Stimulated activated CD8-positive, alpha-beta memory T cell treated with anti-CD3 and anti-CD28 coated beads, Interleukin-7, amount 100 ng/mL, for 48 hours (primary cell): Measurements from ENCODE around the gene PIMREG.

Experiments
- DNase-seq, 2 donors: peaks; one replicate each; pipeline ENCODE4 v3.0.0-alpha.2; 2020; ENCODE audit warnings: low read depth in 1 of 2; ENCODE audit errors: extremely low read depth in 1 of 2

The PIMREG gene

DNA sequence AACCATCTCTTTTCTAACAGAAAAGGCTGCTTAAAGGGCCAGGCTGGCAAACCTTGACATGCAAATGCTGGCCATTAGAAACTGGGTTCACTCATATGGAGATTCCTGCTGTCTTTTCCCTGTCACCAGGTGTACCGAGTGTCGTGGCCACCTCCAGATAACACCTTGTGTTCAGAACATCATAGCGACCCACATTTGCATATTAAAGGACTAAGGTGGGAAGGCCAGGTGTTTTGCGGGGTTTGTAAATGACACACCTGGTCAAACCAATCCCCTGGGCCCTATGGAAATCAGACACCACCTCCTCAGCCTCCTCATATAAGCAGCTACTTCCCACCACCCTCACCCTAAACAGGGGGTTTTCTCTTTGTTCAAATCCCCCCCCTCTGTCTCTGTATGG, 6.8 kb upstream of the PIMREG start:
- no peak for DNase-seq

GRCh38 chr17:6437956-6438355, 6.3 kb upstream of the PIMREG start:
- DNase-seq, result no peak

- no peak for DNase-seq
Measured at GRCh38 chr17:6439951-6440350, 4.3 kb upstream of the PIMREG start.

GRCh38 chr17:6442775-6443174, 1.5 kb upstream of the PIMREG start:
- no peak for DNase-seq

GRCh38 chr17:6444571-6445335, 498 bp downstream of the PIMREG start:
- no peak for DNase-seq

DNA sequence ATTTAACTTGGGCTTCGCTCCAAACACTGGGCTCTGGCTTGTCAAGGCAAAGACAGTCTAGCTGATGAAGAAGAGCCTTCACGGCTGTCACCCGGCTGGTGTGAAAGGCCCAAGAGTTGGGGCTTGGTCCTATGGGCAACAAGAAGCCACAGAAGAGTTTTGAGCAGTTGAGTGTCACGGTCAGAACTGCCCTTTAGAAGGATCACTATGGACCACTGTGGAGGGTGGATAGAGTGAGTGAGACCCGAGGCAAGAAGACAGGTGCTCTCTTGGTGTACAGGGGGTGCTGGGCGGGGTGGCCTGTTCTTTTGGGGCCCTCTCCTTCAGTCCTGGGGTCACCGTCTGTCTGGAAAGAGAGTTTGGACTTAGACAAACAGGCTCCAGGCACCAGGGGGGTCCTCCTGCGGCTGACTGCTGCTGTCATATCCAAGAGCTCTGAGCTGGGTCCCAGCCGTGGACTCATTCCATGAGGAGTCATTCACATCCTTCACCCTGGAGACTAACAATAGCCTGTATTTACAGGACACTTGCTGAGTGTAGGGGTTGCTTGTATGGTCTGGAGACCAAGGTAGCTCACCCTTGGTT, 2.4 kb downstream of the PIMREG start:
- DNase-seq, result no peak

DNA sequence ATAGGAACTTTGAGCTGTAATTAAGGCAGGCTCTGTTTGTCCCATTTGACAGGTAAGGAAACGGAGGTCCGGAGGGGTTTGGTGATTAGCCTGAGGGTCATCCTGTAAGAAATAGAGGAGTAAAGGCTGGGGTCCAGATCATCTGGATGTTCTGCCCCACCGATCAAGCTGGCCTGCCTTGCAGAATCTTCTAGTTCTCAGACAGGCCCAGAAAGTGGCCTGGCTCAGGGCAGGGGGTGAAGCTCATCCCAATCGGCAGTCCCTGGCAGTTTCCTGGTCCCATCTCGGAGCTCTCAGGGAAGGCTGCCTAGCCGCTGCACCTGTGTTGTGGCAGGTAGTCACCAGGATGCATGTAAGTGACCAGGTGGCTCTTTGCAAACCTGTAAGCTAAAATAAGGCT, 4.2 kb downstream of the PIMREG start:
- DNase-seq, result no peak

DNA sequence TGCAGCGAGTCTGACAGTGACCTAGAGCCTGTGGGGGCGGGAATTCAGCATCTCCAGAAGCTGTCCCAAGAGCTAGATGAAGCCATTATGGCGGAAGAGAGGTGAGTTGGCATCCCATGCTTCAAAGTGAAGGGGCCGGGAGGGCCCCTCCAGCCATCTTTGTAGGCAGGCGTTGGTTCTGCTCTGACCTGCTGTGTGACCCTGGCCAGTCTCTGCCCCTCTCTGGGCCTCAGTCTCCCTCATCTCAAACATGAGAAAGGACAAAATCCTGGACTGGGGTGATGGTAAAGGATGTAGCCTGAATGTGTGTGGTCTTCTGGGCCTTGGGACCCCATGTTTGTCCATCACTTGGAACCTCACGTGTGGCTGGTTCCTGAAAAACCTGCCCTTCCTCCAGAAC, 5.1 kb downstream of the PIMREG start:
- DNase-seq, result no peak

- DNase-seq, result no peak
Measured at GRCh38 chr17:6450926-6451832, 6.9 kb downstream of the PIMREG start.

GRCh38 chr17:6452471-6453266, 8.4 kb downstream of the PIMREG start:
- no peak for DNase-seq

DNA sequence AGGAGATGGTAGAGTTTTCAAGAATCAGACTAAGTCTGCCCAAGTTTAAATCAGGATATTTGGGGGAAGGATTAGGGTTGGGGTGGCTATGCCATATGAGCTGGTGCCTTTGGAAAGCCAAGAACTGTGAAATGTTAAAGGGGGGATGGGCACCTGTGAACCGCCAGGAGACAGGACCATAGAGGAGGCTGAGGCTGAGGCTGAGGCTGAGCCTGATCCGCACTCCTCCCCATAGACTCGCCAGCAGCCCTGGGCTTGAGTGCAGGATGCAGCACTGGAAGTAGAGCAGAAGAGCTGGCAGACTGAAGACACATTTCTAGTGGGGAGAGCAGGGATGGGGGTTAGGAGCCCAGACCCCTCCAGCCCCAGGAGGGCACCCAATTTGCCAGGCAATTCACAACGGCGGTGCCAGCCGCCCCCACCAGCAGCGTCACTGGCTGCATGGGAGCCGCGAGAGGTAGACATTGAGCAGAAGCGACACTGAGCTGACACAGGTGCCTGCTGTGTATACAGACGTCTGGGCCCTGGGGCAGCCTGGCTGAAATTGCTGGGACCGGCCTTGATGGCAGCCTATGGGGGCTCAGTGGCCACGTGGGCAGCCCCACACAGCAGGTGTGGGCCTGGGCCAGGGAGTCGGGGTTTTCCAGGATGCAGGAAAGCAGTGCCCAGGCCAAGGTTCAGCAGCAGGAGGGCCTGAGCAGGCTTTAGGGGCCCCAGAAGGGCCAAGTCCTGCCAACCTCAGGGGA, 9.2 kb downstream of the PIMREG start:
- DNase-seq, result no peak

GRCh38 chr17:6454495-6455320, 10.5 kb downstream of the PIMREG start:
- DNase-seq, result no peak

GRCh38 chr17:6455321-6455705, 11.1 kb downstream of the PIMREG start:
- DNase-seq, result no peak

DNA sequence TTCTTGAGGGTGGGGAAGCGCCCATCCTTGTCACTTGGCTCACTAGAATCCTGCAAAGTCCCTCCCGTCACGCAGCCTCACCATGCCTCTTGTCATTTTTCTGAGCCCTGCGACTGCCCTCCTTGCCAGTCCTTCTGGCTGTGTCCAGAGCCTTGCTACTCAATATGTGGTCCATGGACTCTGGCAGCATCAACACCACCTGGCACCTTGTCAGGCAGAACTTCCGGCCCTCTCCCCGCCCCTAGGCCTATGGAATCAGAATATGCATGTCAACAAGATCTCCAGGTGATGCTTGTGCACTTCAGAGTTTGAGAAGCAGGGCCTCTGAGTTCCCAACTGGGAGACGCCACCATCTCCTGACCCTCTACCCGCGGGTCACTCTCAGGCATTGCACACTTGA, 12.1 kb downstream of the PIMREG start:
- no peak for DNase-seq

DNA sequence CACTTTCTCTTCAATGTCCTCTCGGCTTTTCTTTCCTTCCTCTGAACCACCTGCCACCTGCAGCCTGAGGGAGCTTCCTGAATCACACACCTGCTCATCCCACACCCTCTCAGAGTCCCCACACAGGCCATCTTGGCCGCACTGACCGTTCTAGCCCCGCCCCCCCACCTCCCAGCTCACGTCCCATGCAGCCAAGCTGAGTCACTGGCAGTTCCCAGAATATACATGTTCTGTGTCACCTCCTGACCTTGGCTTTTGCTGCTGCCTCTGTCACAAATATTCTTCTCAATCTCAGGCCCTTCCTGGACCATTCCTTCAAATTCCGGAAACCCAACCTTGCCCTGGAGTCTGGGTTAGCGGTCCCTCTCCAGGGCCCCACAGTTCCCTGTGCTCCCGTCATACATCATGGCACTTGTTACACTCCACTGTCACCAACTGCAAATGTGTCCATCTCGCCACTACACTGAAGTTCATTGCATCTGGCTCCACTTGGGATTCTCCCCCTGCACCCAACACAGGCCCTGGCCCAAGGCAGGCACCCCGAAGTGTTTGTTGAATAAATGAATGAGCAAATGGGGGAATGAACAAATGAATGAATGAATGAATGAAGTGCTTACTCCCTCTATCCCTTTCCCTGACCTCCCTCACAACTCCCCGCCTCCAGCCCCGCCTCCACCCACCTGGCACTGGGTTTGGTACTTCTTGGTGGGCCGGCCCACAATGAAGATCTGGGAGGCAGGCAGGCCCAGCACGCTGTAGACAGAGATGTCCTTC, 12.8 kb downstream of the PIMREG start:
- DNase-seq, result no peak

DNA sequence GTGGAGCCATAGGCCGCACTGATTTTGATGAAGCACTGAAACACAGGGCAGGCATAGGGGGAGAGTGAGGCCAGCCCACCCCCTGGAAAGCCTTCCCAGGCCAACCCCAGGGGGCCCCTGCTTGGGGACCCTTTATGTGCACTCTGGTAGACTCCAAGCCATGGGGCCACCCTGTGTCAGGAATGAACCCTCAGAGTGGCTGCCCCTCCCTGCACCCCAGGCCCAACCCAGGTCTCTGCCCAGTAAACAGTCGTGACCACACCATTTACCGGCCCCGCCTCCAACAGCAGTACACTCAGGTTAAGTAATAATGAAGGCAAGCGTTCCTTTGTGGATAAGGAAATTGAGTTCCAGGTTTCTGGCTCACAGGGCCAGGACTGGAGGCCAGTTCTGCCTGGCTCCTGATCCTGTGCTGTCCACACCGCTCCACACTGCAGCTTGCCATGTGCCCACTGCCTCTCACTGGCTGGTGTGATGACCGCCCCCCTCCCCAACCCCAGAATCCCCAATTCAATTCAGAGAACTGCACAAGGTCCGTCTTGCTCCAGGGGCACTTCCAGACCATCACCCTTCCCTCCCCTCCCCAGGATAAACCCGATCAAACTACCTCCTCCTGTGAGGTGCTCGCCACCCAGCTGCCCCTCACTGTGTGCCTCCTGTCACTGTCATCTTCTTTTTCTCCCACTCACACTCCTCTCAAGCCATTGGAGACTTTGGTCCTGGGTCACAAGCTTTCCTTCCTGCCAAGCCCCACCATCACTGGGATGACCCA, 13.6 kb downstream of the PIMREG start:
- DNase-seq, result no peak

DNA sequence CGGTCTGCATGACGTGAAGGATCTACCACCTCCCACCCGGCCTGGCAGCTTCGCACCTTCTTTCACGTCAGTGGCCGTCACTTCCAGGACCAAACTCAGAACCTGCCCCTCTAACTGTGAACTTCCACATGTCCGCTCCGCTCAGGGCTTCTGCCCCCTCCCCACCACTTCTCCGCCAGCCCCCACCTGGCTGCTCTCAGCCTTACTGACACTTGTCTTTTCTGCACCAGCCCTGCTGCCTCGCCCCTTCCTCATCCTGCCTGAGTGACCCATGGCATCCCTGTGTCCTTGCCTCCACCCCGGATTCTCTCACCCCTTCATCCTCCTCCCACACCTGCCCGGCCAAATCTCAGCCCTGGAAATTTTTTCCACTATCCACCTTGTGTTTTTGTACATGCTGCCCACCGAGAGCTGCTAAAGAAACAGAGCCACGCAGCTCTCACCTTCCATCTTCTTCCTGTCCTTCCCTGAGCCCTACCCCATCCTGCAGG, 14.2 kb downstream of the PIMREG start:
- no peak for DNase-seq
